HEK293T (cell line): ENCODE measurements around the gene PRKCB.

Source experiments
- CTCF ChIA-PET: fragments of 350-600 bp; formaldehyde crosslinking; extraction: SDS; loops from one replicate; lab custom pipeline; 2021; ENCODE audit warnings: antibody characterized with exemption, inconsistent platforms; lab: Yijun Ruan, JAX
- POLR2A ChIA-PET: fragments of 350-600 bp; formaldehyde crosslinking; extraction: SDS; loops from one replicate; lab custom pipeline; 2020; ENCODE audit warnings: antibody characterized with exemption, inconsistent platforms; lab: Yijun Ruan, JAX
- DNase-seq: peaks from one replicate; pipeline ENCODE4 v3.0.0; 2012; ENCODE audit warnings: mixed read lengths; ENCODE audit errors: extremely low spot score
- ARNT ChIP-seq: fragments of 450-650 bp; IDR thresholded peaks from 2 replicates; pipeline ENCODE4 v1.6.1; 2017; ENCODE audit warnings: mild to moderate bottlenecking
- BHLHE40 ChIP-seq: fragments of 450-650 bp; IDR thresholded peaks from 2 replicates; pipeline ENCODE4 v1.6.1; 2016; ENCODE audit warnings: mild to moderate bottlenecking, moderate library complexity, borderline replicate concordance
- CTBP1 ChIP-seq: fragments of 450-650 bp; IDR thresholded peaks from 2 replicates; pipeline ENCODE4 v1.6.1; 2016; ENCODE audit warnings: borderline replicate concordance
- ELF4 ChIP-seq: fragments of 450-650 bp; IDR thresholded peaks from 2 replicates; pipeline ENCODE4 v1.6.1; 2017; ENCODE audit warnings: antibody characterized with exemption
- FOXA1 ChIP-seq: fragments of 450-650 bp; IDR thresholded peaks from 2 replicates; pipeline ENCODE4 v1.6.1; 2016; ENCODE audit warnings: mild to moderate bottlenecking
- FOXK2 ChIP-seq: fragments of 450-650 bp; IDR thresholded peaks from 2 replicates; pipeline ENCODE4 v1.6.1; 2016; ENCODE audit warnings: mild to moderate bottlenecking
- FOXM1 ChIP-seq: fragments of 450-650 bp; IDR thresholded peaks from 2 replicates; pipeline ENCODE4 v1.6.1; 2017; ENCODE audit warnings: mild to moderate bottlenecking, borderline replicate concordance
- HDGF ChIP-seq: fragments of 450-650 bp; IDR thresholded peaks from 2 replicates; pipeline ENCODE4 v1.6.1; 2017; ENCODE audit warnings: antibody characterized with exemption, borderline replicate concordance
- L3MBTL2 ChIP-seq: fragments of 450-650 bp; conservative IDR thresholded peaks from 2 replicates; pipeline ENCODE4 v1.6.1; 2016; ENCODE audit warnings: mild to moderate bottlenecking
- LEF1 ChIP-seq: fragments of 450-650 bp; IDR thresholded peaks from 2 replicates; pipeline ENCODE4 v1.6.1; 2017; ENCODE audit warnings: mild to moderate bottlenecking, borderline replicate concordance
- NFRKB ChIP-seq: fragments of 450-650 bp; IDR thresholded peaks from 2 replicates; pipeline ENCODE4 v1.6.1; 2016; ENCODE audit warnings: mild to moderate bottlenecking, moderate library complexity
- SP1 ChIP-seq: fragments of 450-650 bp; IDR thresholded peaks from 2 replicates; pipeline ENCODE4 v1.6.1; 2017
- SUZ12 ChIP-seq: fragments of 450-650 bp; IDR thresholded peaks from 2 replicates; pipeline ENCODE4 v1.6.1; 2016; ENCODE audit warnings: mild to moderate bottlenecking
- TARDBP ChIP-seq: fragments of 450-650 bp; IDR thresholded peaks from 2 replicates; pipeline ENCODE4 v1.6.1; 2016
- ZNF384 ChIP-seq: fragments of 450-650 bp; IDR thresholded peaks from 2 replicates; pipeline ENCODE4 v1.6.1; 2016
- TF ChIP-seq, protein P1 (sequence below): fragments of 450-650 bp; IDR thresholded peaks from 2 replicates; pipeline ENCODE4 v1.6.1; 2016

PRKCB gene

DNA sequence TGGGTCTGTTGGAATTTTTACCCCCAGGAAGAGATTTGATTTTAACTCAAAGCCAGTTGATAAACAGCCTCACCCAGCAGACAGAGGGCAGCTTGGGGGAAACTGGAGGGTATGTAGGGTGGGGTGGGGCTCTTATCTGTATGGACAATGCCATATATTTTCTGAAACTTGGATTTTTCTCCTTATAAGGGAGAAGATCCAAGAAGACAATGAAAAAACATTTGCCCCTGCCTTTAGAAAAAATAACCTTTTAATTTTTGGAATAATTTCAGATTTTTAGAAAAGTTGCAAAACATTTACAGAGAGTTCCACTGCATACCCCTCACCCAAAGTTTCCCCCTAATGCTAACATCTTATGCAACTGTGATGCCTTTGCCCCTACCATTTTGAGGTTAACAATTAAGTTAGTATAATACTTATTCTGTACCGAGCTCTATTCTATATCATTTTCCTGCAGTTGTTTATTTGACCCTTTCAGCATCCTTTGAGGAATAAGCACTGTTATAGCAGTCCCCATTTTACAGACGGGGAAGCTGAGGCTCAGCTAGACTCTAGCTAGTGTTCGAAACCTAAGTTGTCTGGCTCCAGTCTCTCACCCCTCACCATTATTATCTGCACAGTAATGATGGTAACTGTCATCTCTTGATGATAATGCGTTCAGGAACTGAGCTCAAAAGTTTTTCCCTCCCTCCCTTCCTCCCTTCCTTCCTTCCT is 66.4 kb downstream of the PRKCB start:
- CTCF ChIA-PET = no interaction called here
- no peak for DNase-seq
- TF ChIP-seq NFRKB = no peak
- no peak for TF ChIP-seq FOXM1
- TF ChIP-seq CTBP1 = no peak
- no peak for TF ChIP-seq SP1
- TF ChIP-seq BHLHE40 = no peak
- TF ChIP-seq FOXA1 = no peak
- no peak for TF ChIP-seq SUZ12
- POLR2A ChIA-PET = no interaction called here

DNA sequence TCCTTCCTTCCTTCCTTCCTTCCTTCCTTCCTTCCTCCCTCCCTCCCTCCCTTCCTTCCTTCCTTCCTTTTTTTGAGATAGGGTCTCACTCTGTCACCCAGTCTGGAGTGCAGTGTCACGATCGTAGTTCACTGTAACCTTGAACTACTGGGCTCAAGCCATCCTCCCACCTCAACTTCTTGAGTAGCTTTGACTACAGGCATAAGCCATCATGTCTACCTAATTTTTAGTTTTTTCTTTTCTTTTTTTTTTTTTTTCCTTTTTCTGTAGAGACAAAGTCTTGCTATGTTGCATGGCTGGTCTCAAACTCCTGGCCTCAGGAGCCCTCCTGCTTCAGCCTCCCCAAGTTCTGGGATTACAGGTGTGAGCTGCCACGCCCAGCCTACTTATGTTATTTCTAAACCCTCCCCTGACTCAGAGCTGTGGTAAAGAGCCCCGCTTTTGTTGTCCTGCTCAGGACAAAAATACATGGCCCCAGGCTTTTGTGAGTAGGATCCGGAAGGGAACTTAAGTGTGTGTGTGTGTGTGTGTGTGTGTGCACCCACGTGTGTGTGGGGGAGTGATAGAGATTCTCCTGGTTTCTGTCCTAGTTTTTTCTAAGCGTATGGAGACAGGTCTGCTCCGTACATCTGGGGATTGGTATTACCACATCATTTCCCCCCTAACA is 67.1 kb downstream of the PRKCB start:
- DNase-seq = no peak
- CTCF ChIA-PET = no interaction called here
- TF ChIP-seq FOXA1 (no peak), ELF4 (no peak), LEF1 (no peak), BHLHE40 (no peak), TARDBP (no peak), CTBP1 (no peak), FOXK2 (no peak), HDGF (no peak), ZNF384 (no peak), FOXM1 (no peak), NFRKB (no peak)
- TF ChIP-seq, protein P1, sequence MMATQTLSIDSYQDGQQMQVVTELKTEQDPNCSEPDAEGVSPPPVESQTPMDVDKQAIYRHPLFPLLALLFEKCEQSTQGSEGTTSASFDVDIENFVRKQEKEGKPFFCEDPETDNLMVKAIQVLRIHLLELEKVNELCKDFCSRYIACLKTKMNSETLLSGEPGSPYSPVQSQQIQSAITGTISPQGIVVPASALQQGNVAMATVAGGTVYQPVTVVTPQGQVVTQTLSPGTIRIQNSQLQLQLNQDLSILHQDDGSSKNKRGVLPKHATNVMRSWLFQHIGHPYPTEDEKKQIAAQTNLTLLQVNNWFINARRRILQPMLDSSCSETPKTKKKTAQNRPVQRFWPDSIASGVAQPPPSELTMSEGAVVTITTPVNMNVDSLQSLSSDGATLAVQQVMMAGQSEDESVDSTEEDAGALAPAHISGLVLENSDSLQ = no peak
- POLR2A ChIA-PET = no interaction called here

DNA sequence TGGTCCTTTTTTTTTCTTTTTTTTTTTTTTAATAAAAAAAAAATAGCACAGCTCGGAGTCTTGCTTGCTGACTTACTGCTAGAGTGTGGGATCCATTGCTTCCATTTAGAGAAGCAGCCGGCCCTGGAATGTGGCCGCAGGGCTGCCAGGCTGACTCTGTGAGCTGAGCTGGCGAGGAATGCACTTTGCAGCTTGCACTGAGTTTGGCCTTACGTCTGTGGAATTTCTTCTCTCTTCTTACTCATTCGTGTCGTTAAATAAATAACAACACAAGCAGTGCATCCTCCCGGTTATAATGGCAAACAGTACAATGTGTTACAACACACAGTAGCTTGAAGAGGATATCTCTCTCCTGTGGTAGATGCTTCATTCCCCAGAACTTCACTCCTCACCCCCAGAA is 69.2 kb downstream of the PRKCB start:
- no peak for TF ChIP-seq ELF4
- TF ChIP-seq ARNT = no peak
- TF ChIP-seq FOXK2 = no peak
- TF ChIP-seq SUZ12 = no peak
- no peak for TF ChIP-seq FOXA1
- TF ChIP-seq CTBP1 = no peak
- TF ChIP-seq HDGF = no peak
- TF ChIP-seq BHLHE40 = no peak
- no peak for TF ChIP-seq NFRKB
- no peak for TF ChIP-seq LEF1
- POLR2A ChIA-PET = no interaction called here
- no peak for DNase-seq
- CTCF ChIA-PET = no interaction called here

GRCh38 chr16:23907457-23907902 is 71.7 kb downstream of the PRKCB start:
- ChIA-PET POLR2A (no interaction called here), CTCF (no interaction called here)
- no peak for DNase-seq
- TF ChIP-seq FOXM1 (no peak), FOXK2 (no peak), LEF1 (no peak), TARDBP (no peak), BHLHE40 (no peak), HDGF (no peak), ZNF384 (no peak), ELF4 (no peak), NFRKB (no peak), ARNT (no peak), L3MBTL2 (no peak), SP1 (no peak), SUZ12 (no peak), CTBP1 (no peak), FOXA1 (no peak)
- TF ChIP-seq, protein P1 = no peak

- POLR2A ChIA-PET = no interaction called here
- CTCF ChIA-PET = no interaction called here
- no peak for DNase-seq
- TF ChIP-seq CTBP1 (no peak), ZNF384 (no peak), SP1 (no peak), TARDBP (no peak), LEF1 (no peak), SUZ12 (no peak), FOXM1 (no peak), NFRKB (no peak), FOXA1 (no peak), L3MBTL2 (no peak)
- TF ChIP-seq, protein P1 = no peak
These were observed 72.1 kb downstream of the PRKCB start for GRCh38 chr16:23907903-23908302.

GRCh38 chr16:23908790-23909189 is 73.0 kb downstream of the PRKCB start:
- DNase-seq = no peak
- TF ChIP-seq L3MBTL2 (no peak), SP1 (no peak), ARNT (no peak), CTBP1 (no peak)
- ChIA-PET CTCF (interaction anchor here (0.5 kb wide), 1 partner anchor 44 kb away, joined by 4 read pairs; no protein-coding TSS in a partner anchor), POLR2A (no interaction called here)
